NCI-H1092 treated with DMSO at 0.1 percent for 48 hours (cell line): ENCODE data around the gene TRIM63.
A peak's percentile ranks its signal among the peaks of the same experiment; 100 is the strongest.
"Not testable (repeated sequence)": the region's sequence is repeated elsewhere in the genome, so short reads cannot be mapped to it uniquely, and the experiment has no call there.

Experiments
- DNase-seq: peaks from one replicate; lab custom pipeline; 2025; lab: John Stamatoyannopoulos, UW

Gene TRIM63

GRCh38 chr1:26067432-26067911 is at the start of gene TRIM63:
Gene TRIM63, minus strand, starts transcription at chr1:26067630. Its CDS starts 136 bp downstream, at chr1:26067494.
- DNase-seq, result no peak

- no peak for DNase-seq
Measured at GRCh38 chr1:26114165-26114927, 46.9 kb upstream of the TRIM63 start.

- peak; percentile 82 for DNase-seq
Measured at GRCh38 chr1:26112407-26112775, 45.0 kb upstream of the TRIM63 start.

GRCh38 chr1:26111530-26112406 is 44.3 kb upstream of the TRIM63 start, which contains the start of gene PDIK1L:
Gene PDIK1L, plus strand, starts transcription at chr1:26111824. Its CDS starts 2,485 bp downstream, at chr1:26114309.
- peak; percentile 96 for DNase-seq

GRCh38 chr1:26110731-26111529 is 43.5 kb upstream of the TRIM63 start:
- peak; percentile 84 for DNase-seq

GRCh38 chr1:26109229-26110164 is 42.1 kb upstream of the TRIM63 start:
- no peak for DNase-seq

- not testable (repeated sequence) for DNase-seq
Measured at GRCh38 chr1:26105226-26105548, 37.8 kb upstream of the TRIM63 start.

GRCh38 chr1:26102526-26102925 is 35.1 kb upstream of the TRIM63 start:
- DNase-seq, result no peak

- no peak for DNase-seq
Measured at GRCh38 chr1:26102119-26102518, 34.7 kb upstream of the TRIM63 start.

GRCh38 chr1:26100204-26100603 is 32.8 kb upstream of the TRIM63 start:
- DNase-seq, result not testable (repeated sequence)

- no peak for DNase-seq
Measured at GRCh38 chr1:26099780-26100179, 32.4 kb upstream of the TRIM63 start.

GRCh38 chr1:26098602-26099001 is 31.2 kb upstream of the TRIM63 start:
- DNase-seq, result no peak

- DNase-seq, result no peak
Measured at GRCh38 chr1:26097696-26098095, 30.3 kb upstream of the TRIM63 start.

- DNase-seq, result no peak
Measured at GRCh38 chr1:26096471-26096870, 29.0 kb upstream of the TRIM63 start.

- DNase-seq, result no peak
Measured at GRCh38 chr1:26094677-26095383, 27.4 kb upstream of the TRIM63 start.

GRCh38 chr1:26094076-26094669 is 26.7 kb upstream of the TRIM63 start:
- no peak for DNase-seq

- not testable (repeated sequence) for DNase-seq
Measured at GRCh38 chr1:26093569-26093968, 26.1 kb upstream of the TRIM63 start.

GRCh38 chr1:26092422-26092821 is 25.0 kb upstream of the TRIM63 start:
- DNase-seq, result no peak

- DNase-seq, result no peak
Measured at GRCh38 chr1:26090893-26091292, 23.5 kb upstream of the TRIM63 start.

- DNase-seq, result no peak
Measured at GRCh38 chr1:26089125-26089524, 21.7 kb upstream of the TRIM63 start.
